Nephron progenitor cell (in vitro differentiated cells): ENCODE data around the gene ARHGEF4.
A peak's percentile ranks its signal among the peaks of the same experiment; 100 is the strongest.
"Not testable (repeated sequence)": the region's sequence is repeated elsewhere in the genome, so short reads cannot be mapped to it uniquely, and the experiment has no call there.

Source experiments
- DNase-seq: peaks from one replicate; pipeline ENCODE4 v3.0.0; 2021
- H3K27ac Mint-ChIP-seq: 2 replicates; pipeline ENCODE4 v1.8.0; 2021; ENCODE audit warnings: mild to moderate bottlenecking, moderate library complexity, mixed read lengths
- H3K27me3 Mint-ChIP-seq: 2 replicates; pipeline ENCODE4 v1.8.0; 2021; ENCODE audit warnings: mild to moderate bottlenecking, low read depth, mixed read lengths; ENCODE audit not compliant: poor library complexity
- H3K36me3 Mint-ChIP-seq: 2 replicates; pipeline ENCODE4 v1.8.0; 2021; ENCODE audit warnings: low read depth, mixed read lengths
- H3K4me1 Mint-ChIP-seq: 2 replicates; pipeline ENCODE4 v1.8.0; 2021; ENCODE audit warnings: mixed read lengths
- H3K4me3 Mint-ChIP-seq: 2 replicates; pipeline ENCODE4 v1.8.0; 2021; ENCODE audit warnings: mild to moderate bottlenecking, moderate library complexity, mixed read lengths
- H3K9me3 Mint-ChIP-seq: 2 replicates; pipeline ENCODE4 v1.8.0; 2021; ENCODE audit warnings: mild to moderate bottlenecking, moderate library complexity, mixed read lengths
- TF ChIP-seq, protein P1 (sequence below): fragments of 200-600 bp; sonication (generic); IDR thresholded peaks from 2 replicates; pipeline ENCODE4 v1.5.0; 2021; ENCODE audit warnings: antibody characterized with exemption

Gene ARHGEF4

GRCh38 chr2:130901061-130901460 is 64.3 kb downstream of the ARHGEF4 start:
- H3K27ac Mint-ChIP-seq: no peak overlapping the region
- TF ChIP-seq, protein P1, sequence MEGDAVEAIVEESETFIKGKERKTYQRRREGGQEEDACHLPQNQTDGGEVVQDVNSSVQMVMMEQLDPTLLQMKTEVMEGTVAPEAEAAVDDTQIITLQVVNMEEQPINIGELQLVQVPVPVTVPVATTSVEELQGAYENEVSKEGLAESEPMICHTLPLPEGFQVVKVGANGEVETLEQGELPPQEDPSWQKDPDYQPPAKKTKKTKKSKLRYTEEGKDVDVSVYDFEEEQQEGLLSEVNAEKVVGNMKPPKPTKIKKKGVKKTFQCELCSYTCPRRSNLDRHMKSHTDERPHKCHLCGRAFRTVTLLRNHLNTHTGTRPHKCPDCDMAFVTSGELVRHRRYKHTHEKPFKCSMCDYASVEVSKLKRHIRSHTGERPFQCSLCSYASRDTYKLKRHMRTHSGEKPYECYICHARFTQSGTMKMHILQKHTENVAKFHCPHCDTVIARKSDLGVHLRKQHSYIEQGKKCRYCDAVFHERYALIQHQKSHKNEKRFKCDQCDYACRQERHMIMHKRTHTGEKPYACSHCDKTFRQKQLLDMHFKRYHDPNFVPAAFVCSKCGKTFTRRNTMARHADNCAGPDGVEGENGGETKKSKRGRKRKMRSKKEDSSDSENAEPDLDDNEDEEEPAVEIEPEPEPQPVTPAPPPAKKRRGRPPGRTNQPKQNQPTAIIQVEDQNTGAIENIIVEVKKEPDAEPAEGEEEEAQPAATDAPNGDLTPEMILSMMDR: no peak
- H3K4me3 Mint-ChIP-seq: no peak overlapping the region
- DNase-seq: no peak
- H3K9me3 Mint-ChIP-seq: peaks cover 19% of the 10 kb centered on the region
- peaks cover 14% of the 10 kb centered on the region for H3K4me1 Mint-ChIP-seq
- H3K27me3 Mint-ChIP-seq: peaks cover 26% of the 10 kb centered on the region
- H3K36me3 Mint-ChIP-seq: no peaks in the 10 kb centered on the region

DNA sequence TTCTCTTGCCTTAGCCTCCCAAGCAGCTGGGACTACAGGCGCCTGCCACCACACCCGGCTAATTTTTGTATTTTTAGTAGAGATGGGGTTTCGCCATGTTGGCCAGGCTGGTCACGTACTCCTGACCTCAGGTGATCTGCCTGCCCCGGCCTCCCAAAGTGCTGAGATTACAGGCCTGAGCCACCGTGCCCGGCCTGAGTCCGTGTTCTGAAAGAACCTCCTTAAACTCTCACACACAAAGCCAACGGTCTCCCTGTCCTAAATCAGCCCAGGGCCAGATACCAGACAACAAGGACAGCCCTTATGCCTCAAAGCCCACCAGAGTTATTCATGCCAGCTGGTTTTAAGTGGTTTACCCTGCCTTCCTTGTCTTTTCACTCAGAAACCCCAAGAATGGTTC is 64.9 kb downstream of the ARHGEF4 start:
- H3K4me3 Mint-ChIP-seq, H3K36me3 Mint-ChIP-seq, H3K27ac Mint-ChIP-seq, DNase-seq: not testable (repeated sequence)
- H3K4me1 Mint-ChIP-seq: peaks cover 14% of the 10 kb centered on the region
- peaks cover 25% of the 10 kb centered on the region for H3K9me3 Mint-ChIP-seq
- H3K27me3 Mint-ChIP-seq: peaks cover 26% of the 10 kb centered on the region

DNA sequence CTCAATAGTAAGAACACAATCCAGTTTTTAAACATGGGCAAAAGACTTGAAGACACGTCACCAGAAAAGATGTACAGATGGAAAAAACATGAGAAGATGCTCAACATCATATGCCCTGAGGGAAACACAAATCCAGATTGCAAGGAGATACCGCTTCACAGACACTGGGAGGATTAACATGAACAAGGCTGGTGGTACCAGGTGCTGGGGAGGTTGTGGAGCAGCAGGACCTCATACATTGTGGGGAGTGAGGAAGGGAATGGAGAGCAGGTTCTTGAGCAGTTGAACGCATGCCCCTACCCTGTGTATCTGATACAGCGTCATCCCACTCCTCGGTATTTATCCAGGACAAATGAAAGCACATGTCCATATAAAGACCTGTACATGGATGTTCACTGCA is 72.1 kb downstream of the ARHGEF4 start:
- H3K27ac Mint-ChIP-seq: no peak overlapping the region
- TF ChIP-seq, protein P1: no peak
- peaks cover 28% of the 10 kb centered on the region for H3K9me3 Mint-ChIP-seq
- H3K27me3 Mint-ChIP-seq: peaks cover 7% of the 10 kb centered on the region
- peaks cover 24% of the 10 kb centered on the region for H3K4me1 Mint-ChIP-seq
- no peak for DNase-seq
- H3K4me3 Mint-ChIP-seq: no peak overlapping the region
- no peaks in the 10 kb centered on the region for H3K36me3 Mint-ChIP-seq

- Mint-ChIP-seq H3K9me3 (peaks cover 15% of the 10 kb centered on the region), H3K36me3 (no peaks in the 10 kb centered on the region), H3K4me3 (peak overlapping the region; percentile 19), H3K4me1 (peaks cover 29% of the 10 kb centered on the region), H3K27me3 (peaks cover 7% of the 10 kb centered on the region), H3K27ac (peak overlapping the region; percentile 53)
- DNase-seq: no peak
- TF ChIP-seq, protein P1: no peak
Observed at GRCh38 chr2:130910931-130911330, 74.2 kb downstream of the ARHGEF4 start.

DNA sequence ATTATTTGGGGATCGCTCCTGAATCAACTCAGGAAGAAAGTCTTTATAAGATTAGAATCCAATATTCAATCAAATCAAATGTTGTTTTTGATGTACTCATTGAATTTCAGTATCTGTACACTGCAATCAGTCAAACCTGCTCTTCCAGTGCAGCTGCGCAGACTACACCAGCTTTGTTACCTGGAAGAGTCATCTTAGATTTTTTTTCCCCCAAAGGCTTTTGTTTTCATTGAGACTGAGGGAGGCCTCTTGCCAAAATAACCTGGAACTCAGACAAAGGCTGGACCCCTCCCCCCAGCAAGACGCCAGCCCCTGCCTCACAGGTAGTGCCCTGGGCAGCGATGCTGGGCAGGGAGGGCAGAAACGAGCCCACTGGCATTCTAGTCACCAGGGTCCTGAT is 74.8 kb downstream of the ARHGEF4 start:
- TF ChIP-seq, protein P1: no peak
- peaks cover 7% of the 10 kb centered on the region for H3K27me3 Mint-ChIP-seq
- H3K36me3 Mint-ChIP-seq: no peaks in the 10 kb centered on the region
- H3K9me3 Mint-ChIP-seq: peaks cover 10% of the 10 kb centered on the region
- no peak overlapping the region for H3K4me3 Mint-ChIP-seq
- peaks cover 29% of the 10 kb centered on the region for H3K4me1 Mint-ChIP-seq
- no peak overlapping the region for H3K27ac Mint-ChIP-seq
- no peak for DNase-seq

GRCh38 chr2:130911996-130912395 is 75.3 kb downstream of the ARHGEF4 start:
- Mint-ChIP-seq H3K4me1 (peaks cover 29% of the 10 kb centered on the region), H3K4me3 (no peak overlapping the region), H3K27me3 (peaks cover 7% of the 10 kb centered on the region), H3K27ac (no peak overlapping the region), H3K9me3 (peaks cover 5% of the 10 kb centered on the region), H3K36me3 (no peaks in the 10 kb centered on the region)
- TF ChIP-seq, protein P1: no peak
- no peak for DNase-seq
